HL-60 (cell line): ENCODE data around the gene PSMG3.

Experiments used
- GABPA ChIP-seq: IDR thresholded peaks from 2 replicates; pipeline ENCODE4 v1.6.1; 2012; ENCODE audit warnings: low read depth
- POLR2AphosphoS5 ChIP-seq: IDR thresholded peaks from 2 replicates; pipeline ENCODE4 v1.6.1; 2012; ENCODE audit warnings: low read depth
- SPI1 ChIP-seq: IDR thresholded peaks from 2 replicates; pipeline ENCODE4 v1.6.1; 2012; ENCODE audit warnings: low read depth, mild to moderate bottlenecking, borderline replicate concordance
- TF ChIP-seq, protein P1 (sequence below): IDR thresholded peaks from one replicate; pipeline ENCODE4 v1.5.1; 2011; ENCODE audit warnings: low read length, control low read depth, inconsistent platforms; ENCODE audit not compliant: insufficient read depth
- TF ChIP-seq, protein P2 (sequence below): IDR thresholded peaks from 2 replicates; pipeline ENCODE4 v1.6.1; 2012; ENCODE audit warnings: low read depth; ENCODE audit not compliant: insufficient replicate concordance

DNA sequence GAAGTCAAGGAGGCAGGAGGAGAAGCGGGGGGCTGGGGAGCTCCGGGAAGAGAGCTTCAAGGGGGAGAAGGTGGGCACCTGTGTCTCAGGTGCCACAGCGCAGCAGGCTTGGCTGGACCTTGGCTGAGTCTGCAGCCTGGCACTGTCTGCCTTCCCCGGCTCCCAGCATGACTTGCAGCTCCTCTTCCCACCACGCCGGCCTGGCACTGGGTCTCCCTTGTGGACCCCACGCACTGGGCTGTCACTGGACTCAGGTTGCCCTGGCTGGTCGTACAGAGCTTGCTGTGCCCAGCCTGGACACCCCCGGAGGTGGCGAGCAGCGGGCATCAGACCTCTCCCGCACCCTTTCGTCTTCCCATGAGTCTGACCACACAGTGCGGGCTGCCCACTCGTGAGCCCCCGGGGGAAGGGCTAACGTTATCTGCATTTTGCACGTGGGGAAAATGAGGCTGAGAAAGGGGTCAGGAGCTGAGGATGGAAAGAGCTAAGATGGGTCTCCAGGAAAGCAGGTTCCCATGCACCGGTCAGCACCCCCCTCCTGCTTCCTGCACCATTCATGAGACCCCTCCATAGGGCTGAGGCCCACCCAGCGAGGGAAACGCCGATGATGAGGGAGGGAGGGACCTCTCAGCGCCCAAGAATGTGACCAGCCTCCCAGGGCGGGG is 40.3 kb upstream of the PSMG3 start:
- TF ChIP-seq POLR2AphosphoS5 (no peak), GABPA (no peak), SPI1 (no peak)
- TF ChIP-seq, protein P1, sequence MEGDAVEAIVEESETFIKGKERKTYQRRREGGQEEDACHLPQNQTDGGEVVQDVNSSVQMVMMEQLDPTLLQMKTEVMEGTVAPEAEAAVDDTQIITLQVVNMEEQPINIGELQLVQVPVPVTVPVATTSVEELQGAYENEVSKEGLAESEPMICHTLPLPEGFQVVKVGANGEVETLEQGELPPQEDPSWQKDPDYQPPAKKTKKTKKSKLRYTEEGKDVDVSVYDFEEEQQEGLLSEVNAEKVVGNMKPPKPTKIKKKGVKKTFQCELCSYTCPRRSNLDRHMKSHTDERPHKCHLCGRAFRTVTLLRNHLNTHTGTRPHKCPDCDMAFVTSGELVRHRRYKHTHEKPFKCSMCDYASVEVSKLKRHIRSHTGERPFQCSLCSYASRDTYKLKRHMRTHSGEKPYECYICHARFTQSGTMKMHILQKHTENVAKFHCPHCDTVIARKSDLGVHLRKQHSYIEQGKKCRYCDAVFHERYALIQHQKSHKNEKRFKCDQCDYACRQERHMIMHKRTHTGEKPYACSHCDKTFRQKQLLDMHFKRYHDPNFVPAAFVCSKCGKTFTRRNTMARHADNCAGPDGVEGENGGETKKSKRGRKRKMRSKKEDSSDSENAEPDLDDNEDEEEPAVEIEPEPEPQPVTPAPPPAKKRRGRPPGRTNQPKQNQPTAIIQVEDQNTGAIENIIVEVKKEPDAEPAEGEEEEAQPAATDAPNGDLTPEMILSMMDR: no peak
- TF ChIP-seq, protein P2, sequence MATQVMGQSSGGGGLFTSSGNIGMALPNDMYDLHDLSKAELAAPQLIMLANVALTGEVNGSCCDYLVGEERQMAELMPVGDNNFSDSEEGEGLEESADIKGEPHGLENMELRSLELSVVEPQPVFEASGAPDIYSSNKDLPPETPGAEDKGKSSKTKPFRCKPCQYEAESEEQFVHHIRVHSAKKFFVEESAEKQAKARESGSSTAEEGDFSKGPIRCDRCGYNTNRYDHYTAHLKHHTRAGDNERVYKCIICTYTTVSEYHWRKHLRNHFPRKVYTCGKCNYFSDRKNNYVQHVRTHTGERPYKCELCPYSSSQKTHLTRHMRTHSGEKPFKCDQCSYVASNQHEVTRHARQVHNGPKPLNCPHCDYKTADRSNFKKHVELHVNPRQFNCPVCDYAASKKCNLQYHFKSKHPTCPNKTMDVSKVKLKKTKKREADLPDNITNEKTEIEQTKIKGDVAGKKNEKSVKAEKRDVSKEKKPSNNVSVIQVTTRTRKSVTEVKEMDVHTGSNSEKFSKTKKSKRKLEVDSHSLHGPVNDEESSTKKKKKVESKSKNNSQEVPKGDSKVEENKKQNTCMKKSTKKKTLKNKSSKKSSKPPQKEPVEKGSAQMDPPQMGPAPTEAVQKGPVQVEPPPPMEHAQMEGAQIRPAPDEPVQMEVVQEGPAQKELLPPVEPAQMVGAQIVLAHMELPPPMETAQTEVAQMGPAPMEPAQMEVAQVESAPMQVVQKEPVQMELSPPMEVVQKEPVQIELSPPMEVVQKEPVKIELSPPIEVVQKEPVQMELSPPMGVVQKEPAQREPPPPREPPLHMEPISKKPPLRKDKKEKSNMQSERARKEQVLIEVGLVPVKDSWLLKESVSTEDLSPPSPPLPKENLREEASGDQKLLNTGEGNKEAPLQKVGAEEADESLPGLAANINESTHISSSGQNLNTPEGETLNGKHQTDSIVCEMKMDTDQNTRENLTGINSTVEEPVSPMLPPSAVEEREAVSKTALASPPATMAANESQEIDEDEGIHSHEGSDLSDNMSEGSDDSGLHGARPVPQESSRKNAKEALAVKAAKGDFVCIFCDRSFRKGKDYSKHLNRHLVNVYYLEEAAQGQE: no peak
